GM12891 (cell line): ENCODE data around the gene ADRA1B. TPM values are rescaled to one million over a fixed set of nuclear protein-coding genes. Genes with fewer than 3 reads are reported as not detected.
A peak's percentile ranks its signal among the peaks of the same experiment; 100 is the strongest.

Experiments
- DNase-seq: peaks from one replicate; pipeline ENCODE4 v3.0.0; 2011; ENCODE audit warnings: low spot score; ENCODE audit not compliant: insufficient read length
- FAIRE-seq: peaks from 2 replicates; lab custom pipeline; 2011; peaks lifted over from hg19 to GRCh38; lab: Jason Lieb, UNC
- PAX5 ChIP-seq: IDR thresholded peaks from 2 replicates; pipeline ENCODE4 v1.6.1; 2011; ENCODE audit warnings: low read length, moderate library complexity, mild to moderate bottlenecking; ENCODE audit not compliant: insufficient read depth, severe bottlenecking
- POLR2A ChIP-seq: IDR thresholded peaks from 2 replicates; pipeline ENCODE4 v1.6.1; 2011; ENCODE audit warnings: low read depth, low read length, control low read depth
- POLR2AphosphoS5 ChIP-seq: IDR thresholded peaks from 2 replicates; pipeline ENCODE4 v1.6.1; 2011; ENCODE audit warnings: low read depth, low read length, control low read depth
- POU2F2 ChIP-seq: IDR thresholded peaks from 2 replicates; pipeline ENCODE4 v1.6.1; 2011; ENCODE audit warnings: low read depth, mild to moderate bottlenecking, control low read depth, low read length, moderate library complexity
- SPI1 ChIP-seq: IDR thresholded peaks from 2 replicates; pipeline ENCODE4 v1.6.1; 2011; ENCODE audit warnings: low read depth, low read length, control low read depth
- TAF1 ChIP-seq: IDR thresholded peaks from 2 replicates; pipeline ENCODE4 v1.6.1; 2011; ENCODE audit warnings: low read depth, low read length, control low read depth
- polyA plus RNA-seq: library from polyadenylated mRNA; unstranded; fragments of >200 nt; gene quantifications from one replicate; pipeline ENCODE4 v1.2.1, GENCODE V29; 2012; ENCODE audit warnings: low read depth, missing spikeins, inconsistent platforms; ENCODE audit not compliant: missing spikeins

Gene ADRA1B
- polyA plus RNA-seq: not detected

DNA sequence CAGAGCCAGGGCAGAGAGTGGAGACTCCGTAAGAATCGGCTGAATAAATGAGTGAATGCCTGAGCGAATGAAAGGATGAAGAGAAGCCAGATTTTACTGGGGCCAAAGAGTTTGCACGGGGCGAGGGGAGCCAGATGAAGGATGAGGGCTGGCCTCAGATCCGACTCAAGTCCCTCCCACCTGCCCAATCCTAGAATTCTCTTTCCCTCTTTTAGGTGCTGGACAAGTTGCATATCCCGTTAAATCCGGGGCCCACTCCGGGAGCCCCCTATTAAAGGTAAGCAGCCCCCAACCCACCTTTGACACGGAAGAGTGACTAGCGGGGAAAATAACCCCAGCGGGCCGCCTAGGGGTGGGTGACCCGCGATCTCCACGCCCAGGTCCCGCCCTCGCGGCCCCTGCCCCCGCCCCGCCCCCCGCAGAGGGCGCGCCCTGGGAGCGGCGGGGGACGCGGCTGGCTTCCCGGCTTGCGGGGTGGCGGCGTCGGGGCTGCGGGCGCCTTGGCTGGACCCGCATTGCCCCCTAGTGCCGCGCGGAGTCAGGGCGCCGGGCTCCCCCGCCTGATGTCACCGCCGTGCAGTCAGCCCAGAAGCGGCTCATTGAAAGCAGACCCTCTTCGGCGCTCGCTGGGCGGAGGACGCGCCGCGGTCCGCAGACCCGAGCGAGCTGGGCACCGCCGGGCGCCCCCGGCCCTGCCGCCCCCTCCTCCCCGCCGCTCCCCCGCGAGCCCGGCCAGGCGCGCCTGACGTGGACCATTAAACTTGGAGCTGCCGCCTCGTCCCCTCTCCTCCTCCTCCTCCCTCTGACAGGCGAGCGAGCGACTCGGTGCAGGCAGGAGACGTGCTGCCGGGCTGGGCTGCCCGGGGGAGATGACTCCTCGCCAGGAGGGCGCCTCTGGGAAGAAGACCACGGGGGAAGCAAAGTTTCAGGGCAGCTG lies at the start of gene ADRA1B:
Gene ADRA1B, plus strand, starts transcription at position 579 of the 937 bp plus-strand sequence. CDS start 424 bp downstream, outside the sequence.
- FAIRE-seq (peak; percentile 20), DNase-seq (peak; percentile 80)
- no peak for TF ChIP-seq POU2F2
- no peak for TF ChIP-seq POLR2AphosphoS5
- no peak for TF ChIP-seq POLR2A
- no peak for TF ChIP-seq PAX5
- no peak for TF ChIP-seq TAF1
- no peak for TF ChIP-seq SPI1

DNA sequence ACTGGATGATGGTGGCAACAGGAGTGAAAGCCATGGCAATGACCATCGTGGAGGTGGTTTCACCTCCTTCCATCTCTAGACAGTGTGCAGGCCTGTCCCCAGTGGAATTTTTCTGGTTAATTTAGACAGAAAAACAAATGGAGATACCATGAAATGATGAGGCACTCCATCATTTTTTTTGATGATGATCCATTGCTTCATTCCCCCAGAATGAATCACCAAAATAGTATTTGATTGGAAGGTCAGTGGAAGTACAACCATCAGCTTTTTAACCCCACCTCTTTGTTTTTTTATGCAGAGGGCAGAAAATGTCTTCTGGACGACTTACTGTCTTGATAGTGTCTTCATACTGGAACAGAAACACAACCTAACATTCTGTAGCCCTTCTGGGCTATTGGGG lies 42.6 kb upstream of the ADRA1B start:
- FAIRE-seq (no peak), DNase-seq (no peak)
- no peak for TF ChIP-seq TAF1
- no peak for TF ChIP-seq POLR2AphosphoS5

DNA sequence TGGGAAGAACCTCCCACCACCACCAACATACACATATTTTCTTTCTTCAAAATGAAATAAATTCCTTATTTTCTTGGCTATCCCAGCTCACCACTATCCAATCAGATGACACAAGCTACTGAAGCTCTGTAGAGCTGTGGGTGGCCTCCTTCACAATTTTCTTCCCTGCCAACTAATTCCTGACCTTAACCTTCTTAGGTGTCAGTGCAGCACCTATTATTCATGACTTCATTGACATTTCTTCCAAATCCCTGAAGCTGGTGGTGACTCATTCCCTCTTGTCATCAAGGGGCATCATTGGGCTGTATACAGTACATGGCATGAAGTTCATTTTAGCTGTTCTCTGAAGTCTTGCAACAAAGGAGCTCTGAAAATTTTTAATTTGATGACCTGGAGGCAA lies 42.0 kb upstream of the ADRA1B start:
- FAIRE-seq: no peak

DNA sequence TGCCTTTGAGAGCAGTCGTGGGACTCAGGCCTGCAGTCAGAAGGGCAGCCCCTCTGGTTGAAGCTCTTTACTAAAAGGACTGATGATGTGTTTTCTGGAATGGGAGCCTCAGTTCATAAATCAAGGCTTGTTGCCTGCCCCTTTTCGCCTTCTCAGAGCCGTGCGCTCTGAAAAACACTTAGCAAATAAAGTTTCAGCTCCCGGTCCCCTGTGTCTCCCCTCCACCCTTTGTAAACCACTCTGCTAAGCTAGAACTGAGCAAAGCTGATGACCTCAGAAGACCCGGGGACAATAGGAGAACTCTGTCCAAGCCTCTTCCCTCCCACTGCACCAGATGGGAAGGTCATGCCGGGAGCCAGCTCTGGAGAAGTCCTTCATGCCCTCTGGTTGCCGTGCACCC lies 39.3 kb upstream of the ADRA1B start:
- DNase-seq: no peak
- TF ChIP-seq POLR2A: no peak
- no peak for TF ChIP-seq POU2F2
- TF ChIP-seq SPI1: no peak
- TF ChIP-seq POLR2AphosphoS5: no peak
- no peak for TF ChIP-seq PAX5
- TF ChIP-seq TAF1: no peak
- FAIRE-seq: no peak

More for the DNA sequence above, 42.0 kb upstream of the ADRA1B start:
- no peak for DNase-seq
- TF ChIP-seq POLR2AphosphoS5 (no peak), PAX5 (no peak), POLR2A (no peak), TAF1 (no peak), POU2F2 (no peak), SPI1 (no peak)

DNA sequence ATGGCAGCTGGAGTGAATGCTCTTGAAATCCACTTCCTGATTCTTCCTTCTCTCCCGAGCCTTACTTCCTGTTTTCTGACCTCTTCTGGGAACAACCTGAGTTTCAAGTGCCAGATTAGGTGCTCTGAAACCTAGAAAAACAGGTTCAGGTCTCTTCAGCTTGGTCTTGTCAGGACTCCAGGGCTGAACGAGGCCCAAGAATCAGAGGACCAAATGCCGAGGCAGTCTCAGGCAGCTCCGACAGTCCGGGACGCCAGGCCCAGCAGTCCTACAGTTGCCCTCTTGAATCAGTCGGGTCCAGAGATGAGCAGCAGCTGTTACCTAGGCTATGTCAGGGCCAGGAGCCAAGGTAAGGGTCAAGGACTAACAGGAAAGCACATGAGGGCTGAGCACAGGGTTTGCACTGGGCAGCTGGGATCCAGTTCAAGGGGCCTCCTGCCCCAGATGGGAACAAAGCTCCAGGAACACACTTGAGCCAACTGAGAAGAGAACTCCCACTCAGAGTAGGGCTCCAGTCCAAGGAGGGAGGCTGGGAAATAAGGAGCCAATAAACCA lies 38.3 kb upstream of the ADRA1B start:
- no peak for FAIRE-seq
- no peak for DNase-seq
- TF ChIP-seq SPI1 (no peak), POLR2AphosphoS5 (no peak), PAX5 (no peak), POU2F2 (no peak), TAF1 (no peak), POLR2A (no peak)

DNA sequence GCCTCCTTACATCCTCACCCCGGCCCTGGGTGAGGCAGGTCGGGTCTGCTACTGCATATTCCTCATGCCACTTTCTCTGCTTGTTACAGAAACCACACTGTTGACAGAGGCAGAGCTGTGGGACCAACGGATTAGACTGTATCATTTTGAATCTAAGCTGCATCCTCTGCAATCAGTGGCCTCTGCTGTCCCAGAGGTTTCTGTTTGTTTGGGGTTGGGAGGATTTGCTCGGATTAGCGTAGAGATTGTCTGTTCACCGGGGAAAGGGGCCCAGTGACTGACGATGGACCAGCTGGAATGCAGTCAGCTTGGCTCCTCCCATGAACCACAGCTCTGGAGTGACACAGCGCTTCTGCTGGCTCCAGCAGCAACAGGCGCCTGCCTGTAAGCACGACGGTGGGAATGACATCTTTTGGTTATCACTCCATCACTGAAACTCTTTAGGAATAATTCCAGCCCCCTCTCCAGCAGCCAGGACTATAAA lies 37.3 kb upstream of the ADRA1B start:
- no peak for FAIRE-seq
- no peak for DNase-seq
- no peak for TF ChIP-seq POLR2A

DNA sequence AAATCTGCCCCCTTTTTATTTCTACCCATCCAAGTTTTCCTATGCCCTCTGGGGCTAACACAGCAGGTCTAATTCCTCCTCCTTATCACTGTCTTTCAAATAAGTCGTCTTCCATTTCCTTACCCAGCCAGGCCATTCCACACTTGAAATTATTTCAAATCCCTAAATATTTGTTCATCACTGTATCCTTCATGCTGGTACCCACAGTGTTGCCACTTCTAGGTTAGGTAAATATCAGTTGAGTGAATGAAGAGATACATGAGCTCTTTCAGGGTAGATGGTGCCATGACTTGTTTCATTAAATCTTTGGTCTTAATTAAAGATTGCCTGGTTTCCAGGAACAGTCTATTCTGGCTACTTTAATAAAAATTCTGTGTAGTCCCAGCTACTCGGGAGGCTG lies 35.6 kb upstream of the ADRA1B start:
- DNase-seq: no peak
- FAIRE-seq: no peak
- TF ChIP-seq POLR2AphosphoS5 (no peak), POU2F2 (no peak), PAX5 (no peak), SPI1 (no peak), TAF1 (no peak), POLR2A (no peak)

DNA sequence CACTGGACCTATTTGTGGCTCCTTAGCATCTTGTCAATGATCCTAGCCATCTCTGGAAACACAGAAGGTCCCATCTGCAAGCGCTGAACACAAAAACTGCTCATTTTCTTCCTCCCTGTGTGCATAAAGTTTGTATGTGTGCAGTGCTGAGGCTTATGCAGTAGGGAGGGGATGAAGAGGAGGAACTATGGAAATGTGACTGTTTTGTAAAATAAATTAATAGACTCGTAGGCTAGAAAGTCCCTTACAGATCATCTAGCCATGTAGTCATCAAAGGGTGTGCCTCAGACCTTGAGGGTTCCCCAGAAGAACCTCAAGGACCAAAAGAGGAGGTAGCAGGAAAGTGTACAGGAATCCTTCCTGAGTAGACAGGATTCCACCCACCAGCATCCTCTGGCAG lies 34.3 kb upstream of the ADRA1B start:
- no peak for FAIRE-seq
- no peak for DNase-seq

DNA sequence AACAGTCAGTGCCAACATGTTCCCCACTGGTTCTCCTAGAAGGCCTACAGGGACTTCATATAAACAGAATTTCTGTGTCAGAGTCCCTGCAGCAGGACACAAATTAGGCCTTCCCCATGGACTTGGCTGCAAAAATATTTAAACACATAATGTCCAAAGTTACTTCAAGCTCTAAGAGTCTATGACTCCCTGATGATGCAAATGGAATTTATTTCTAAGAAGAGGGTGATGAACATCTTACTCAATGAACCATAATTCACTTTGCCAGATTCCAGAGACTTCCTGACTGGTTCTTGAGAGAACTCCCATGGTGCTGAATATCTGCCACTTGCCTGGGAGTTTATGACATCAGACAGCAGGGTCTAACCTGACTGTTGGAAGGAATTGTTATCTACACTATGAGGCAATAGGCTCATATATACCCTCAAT lies 32.7 kb upstream of the ADRA1B start:
- TF ChIP-seq POLR2AphosphoS5: no peak
- no peak for TF ChIP-seq TAF1
- no peak for TF ChIP-seq POLR2A
- no peak for TF ChIP-seq POU2F2
- TF ChIP-seq SPI1: no peak
- TF ChIP-seq PAX5: no peak
- no peak for DNase-seq

More for the DNA sequence above, 34.3 kb upstream of the ADRA1B start:
- TF ChIP-seq POLR2A: no peak
- TF ChIP-seq PAX5: no peak
- TF ChIP-seq TAF1: no peak
- no peak for TF ChIP-seq POLR2AphosphoS5
- TF ChIP-seq SPI1: no peak
- TF ChIP-seq POU2F2: no peak

DNA sequence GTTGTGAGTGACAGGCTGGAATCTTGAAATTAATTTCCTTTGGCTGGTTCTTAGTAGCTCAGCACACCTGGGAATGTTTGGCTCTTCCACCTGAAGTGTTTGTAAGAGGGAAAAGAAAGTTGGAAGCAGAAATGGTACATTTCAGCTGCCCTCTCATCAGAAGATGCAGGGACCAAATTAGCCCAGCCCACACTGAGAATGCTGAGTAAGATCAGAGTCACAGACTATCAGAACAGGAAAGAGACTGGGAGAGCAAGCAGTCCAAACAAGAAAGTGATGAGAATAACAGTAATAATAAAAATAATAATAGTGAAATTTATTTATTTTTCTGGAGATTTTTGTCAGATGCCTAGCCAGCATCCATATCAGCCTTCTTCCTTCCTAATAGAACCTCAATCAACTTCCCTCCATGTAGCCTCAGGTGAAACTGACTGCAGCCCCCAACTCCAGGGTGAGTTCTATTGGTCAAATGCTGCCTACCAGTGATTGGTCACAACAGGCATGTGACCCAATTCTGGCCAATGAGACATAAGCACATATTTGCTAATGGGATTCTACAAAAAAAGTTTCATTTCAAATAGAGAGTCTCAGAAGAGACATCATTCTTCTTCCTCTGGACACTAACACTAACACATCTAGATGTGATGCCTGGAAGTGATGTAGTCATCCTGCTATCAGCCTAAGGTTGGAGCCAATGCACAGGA lies 31.2 kb upstream of the ADRA1B start:
- TF ChIP-seq SPI1: no peak
- no peak for TF ChIP-seq POU2F2
- TF ChIP-seq POLR2A: no peak
- TF ChIP-seq PAX5: no peak
- TF ChIP-seq POLR2AphosphoS5: no peak
- TF ChIP-seq TAF1: no peak
- FAIRE-seq (no peak), DNase-seq (no peak)

More for the DNA sequence above, 32.7 kb upstream of the ADRA1B start:
- no peak for FAIRE-seq
